ENCODE results near the gene ARFGAP1.
"Not testable (repeated sequence)": the region's sequence is repeated elsewhere in the genome, so short reads cannot be mapped to it uniquely, and the experiment has no call there.

ARFGAP1 gene

DNA sequence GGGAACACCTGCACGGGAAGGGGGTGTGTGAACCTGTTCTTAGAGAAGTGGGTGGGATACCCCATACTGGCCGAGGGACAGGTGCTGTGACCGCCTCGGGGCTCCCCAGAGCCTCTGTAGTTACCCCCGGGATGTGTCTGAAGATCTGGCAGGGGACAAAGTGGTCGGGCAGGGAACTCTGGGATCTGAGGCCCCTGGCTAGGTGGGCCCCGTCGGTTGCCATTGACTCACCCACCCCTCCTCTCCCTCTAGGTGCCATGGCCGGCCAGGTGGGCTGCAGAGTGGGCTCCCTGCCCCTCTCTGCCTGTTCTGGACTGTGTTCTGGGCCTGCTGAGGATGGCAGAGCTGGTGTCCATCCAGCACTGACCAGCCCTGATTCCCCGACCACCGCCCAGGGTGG is 32.6 kb upstream of the ARFGAP1 start:
- DNase-seq (ENCODE audit: low spot score) = no peak

DNA sequence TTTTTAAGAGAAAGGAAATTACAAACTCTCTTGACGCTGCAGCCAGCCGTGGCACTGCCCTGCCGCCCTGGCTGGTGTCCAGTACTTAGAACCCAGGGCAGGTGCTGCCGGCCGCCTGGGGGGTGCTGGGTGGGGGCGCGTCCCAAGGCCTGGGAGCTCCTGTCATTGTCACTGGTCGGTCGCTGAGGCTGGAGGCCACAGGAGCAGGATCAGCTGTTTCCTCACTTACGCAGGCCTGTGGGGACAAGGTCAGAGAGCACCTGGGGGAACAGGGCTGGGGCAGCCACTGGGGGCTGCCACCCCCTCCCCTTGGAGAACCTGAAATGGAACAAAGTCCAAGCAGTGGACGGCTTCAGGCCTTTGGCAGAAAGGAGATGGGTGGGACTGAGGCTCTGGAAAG is 31.3 kb upstream of the ARFGAP1 start:
- DNase-seq (ENCODE audit: low spot score) = no peak

DNA sequence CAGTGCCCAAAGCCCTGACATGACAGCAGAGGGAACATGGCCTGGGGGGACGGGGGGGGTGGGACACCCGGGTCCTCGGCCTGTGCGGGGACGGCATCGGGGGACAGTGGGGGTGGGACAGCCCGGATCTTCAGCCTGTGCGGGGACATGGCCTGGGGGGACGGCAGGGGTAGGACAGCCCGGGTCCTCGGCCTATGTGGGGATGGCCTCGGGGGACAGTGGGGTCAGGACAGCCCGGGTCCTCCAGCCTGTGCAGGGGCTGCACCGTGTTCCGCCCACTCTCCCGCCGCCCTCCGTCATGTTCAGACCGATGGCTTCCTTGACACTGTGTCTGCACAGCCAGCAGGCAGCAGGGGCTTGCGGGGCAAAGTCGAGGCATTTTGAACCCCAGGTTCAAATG is 29.9 kb upstream of the ARFGAP1 start:
- DNase-seq (ENCODE audit: low spot score) = no peak

DNA sequence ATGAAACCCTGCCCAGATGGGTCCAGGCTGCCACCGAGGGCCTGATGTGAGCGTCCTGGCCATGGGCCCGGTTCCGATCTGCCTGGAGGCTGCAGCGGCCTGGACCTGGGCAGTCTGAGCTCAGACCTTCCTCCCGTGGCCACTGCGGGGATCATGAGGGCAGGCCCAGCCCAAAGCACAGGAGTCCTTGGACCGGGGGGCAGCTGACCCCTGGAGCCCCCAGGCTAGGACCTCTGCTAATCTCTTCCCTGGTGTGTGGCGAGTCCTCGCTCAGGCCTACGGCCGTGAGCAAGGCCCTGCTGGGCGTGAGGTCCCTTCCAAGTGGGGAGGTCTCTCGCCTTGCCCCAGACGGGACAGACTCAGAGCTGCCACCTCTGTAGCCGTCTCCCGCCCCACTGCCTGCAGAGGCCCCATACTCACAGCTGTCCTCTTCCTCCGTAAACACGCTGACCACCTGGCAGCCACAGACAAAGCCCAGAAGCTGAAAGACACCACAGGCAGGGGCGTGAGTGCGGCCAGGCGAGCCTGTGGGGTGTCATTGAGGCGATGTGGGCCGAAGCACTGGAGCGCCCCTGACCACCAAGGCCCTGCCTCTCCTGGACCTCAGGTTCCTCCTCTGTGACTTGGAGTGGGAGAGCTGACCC is 28.9 kb upstream of the ARFGAP1 start:
- DNase-seq (ENCODE audit: low spot score) = no peak

DNA sequence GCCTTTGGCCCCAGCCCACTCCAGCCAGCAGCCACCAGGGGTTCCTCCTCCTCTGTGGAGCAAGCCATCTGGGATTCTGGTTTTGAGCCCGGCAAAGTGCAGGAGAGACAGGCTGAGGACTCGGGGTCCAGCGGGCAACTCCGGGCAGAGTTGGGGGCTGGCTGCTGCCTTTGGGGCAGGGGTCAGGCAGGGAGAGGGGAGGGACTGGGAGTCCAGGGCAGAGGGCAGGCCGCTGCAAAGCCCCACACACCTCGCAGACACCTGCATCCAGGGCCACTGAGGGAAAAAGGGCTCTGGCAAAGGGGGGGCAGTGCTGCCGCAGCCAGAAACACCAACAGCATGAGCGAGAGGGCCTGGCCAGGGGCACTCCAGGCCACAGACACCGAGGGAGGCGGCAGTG is 28.1 kb upstream of the ARFGAP1 start:
- no peak for DNase-seq (ENCODE audit: low spot score)

DNA sequence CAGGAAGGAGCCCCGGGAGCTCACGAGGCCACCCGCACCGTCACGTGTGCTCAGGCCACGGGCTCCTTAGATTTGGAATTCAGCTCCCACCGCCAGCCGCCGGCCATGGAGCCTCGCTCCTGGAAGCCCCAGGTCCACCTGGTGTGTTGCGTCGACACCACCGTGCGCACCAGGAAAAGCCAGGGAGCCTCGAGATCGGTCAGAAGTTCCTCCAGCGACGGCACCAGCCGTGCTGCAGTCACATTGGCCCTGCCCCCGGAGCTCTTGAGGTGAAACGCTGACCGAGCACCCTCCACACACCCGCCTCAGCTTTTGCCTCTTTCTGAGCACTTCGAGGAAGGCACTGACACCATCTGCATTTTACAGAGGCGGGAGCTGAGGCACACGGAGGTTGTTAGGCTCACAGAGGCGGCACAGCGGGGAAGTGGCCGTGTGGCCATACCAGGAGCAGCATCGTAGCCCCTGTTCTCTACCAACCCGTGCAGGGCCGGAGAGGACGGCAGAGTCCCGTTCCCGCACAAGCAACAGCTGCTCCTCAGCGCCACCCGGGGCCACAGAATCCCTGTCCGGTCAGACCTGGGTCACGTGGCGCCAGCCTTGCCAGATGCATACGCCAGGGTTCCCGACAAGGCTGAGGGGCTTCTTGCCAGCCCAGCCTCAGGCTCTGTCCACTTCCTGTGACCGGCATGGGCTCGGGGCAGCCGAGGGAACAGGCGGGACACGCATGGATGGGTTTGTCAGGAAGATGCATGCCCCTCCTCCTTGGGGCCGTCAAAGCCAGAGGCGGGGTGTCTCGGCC is 25.9 kb upstream of the ARFGAP1 start:
- DNase-seq (ENCODE audit: low spot score) = no peak

DNA sequence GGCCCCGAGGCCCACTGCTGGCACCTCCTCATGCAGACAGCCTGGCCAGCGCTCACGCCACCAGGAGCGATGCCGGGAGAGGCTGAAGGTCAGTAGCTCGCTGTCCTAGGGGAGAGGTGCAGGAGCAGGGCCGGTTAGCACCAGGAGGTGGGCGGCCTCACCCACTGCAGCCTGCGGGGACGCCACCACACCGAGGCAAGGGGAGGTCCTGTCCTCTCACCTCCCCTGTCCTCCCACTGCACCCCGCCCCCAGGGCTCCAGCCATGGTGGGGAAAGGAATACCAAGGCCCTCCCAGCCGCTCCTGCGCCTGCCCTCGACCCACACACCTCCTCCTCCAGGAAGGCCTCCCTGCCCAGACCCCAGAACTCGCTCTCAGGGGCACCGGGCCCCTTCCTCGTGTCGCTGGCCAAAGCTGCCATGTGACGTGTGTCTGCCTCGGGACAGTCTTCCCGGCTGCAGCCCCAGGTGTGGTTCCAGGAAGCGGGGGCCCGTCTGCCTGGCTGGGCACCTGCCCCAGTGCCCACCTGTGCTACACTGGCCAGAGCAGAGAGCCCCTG is 24.9 kb upstream of the ARFGAP1 start:
- no peak for DNase-seq (ENCODE audit: low spot score)

DNA sequence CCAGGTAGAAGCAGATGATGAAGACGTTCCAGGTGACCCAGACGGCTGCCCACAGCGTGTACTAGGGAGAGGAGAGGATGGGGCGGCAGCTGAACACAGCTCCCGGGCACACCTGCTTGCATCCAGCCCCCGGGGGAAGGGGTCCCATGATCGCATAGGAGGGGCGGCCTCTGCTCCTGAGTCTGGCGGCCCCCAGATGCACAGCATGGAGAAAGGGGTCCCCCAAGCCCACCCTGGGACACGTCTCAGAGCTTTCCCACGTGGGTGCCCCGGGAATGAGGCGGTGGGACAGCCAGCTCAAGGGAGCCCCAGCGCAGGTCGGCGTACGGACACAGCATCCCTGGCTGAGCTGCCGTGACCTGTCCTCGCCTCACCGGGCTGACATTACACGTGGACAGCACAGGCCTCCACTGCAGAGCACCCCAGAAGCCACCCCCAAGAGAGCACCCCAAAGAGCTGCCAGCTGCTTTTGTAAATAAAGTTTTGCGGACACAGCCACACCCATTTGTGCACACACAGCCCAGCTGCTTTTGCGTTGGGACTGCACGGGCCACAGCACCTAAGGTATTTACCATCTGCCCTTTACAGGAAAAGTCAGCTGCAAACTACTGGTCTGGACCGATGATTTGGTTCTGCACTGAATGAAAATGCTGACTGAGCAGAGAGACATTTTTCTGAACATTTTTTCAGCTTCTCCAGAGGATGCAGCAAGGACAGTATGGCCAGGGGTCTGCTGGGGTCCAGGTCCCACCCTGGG is 23.6 kb upstream of the ARFGAP1 start:
- DNase-seq (ENCODE audit: low spot score) = no peak

DNA sequence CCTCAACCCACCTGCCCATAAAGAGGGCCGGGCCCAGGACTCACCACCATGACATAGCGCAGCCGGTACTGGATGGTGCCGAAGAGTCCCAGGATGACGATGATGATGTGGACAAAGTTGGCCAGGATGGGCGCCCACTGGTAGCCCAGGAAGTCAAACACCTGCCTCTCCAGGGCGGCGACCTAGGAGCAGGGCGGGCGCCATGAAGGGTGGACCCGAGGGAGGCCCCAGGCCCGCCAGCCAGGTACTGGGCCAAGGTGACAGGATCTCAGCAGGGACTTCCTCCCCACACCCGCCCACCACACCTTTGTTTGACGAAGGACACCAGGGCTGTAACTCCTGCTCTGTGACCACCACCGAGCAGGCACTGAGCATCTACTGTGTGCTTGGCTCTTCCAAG is 22.7 kb upstream of the ARFGAP1 start:
- no peak for DNase-seq (ENCODE audit: low spot score)

DNA sequence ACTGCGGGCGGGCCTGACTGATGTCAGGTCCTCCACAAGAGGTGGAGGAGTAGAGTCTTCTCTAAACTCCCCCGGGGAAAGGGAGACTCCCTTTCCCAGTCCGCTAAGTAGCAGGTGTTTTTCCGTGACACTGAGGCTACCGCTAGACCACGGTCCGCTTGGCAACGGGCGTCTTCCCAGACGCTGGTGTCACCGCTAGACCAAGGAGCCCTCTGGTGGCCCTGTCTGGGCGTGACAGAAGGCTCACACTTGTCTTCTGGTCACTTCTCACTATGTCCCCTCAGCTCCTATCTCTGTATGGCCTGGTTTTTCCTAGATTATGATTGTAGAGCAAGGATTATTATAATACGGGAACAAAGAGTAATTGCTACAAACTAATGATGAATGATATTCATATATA is 21.3 kb upstream of the ARFGAP1 start:
- DNase-seq (ENCODE audit: low spot score) = not testable (repeated sequence)

DNA sequence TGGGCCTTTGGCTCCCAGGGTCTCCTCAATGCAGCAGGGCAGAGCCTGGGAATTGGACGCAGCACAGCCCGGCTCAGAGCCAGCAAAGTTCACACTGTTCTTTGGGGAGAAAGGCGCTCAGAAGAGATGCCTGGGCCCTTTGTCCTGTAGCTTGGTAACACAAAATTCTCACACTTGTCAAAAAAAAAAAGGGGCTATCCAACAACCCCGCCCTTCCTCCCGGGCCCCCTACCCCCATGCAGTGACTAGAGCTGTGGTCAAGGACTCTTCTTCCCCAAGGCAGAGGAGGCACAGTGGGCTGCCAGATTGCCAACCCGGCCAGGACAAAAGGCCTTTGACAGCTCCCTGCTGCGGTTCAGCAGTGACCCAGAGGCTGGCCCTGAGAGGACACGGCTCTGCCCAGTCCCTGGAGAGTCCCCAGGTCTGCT is 20.3 kb upstream of the ARFGAP1 start:
- no peak for DNase-seq (ENCODE audit: low spot score)

DNA sequence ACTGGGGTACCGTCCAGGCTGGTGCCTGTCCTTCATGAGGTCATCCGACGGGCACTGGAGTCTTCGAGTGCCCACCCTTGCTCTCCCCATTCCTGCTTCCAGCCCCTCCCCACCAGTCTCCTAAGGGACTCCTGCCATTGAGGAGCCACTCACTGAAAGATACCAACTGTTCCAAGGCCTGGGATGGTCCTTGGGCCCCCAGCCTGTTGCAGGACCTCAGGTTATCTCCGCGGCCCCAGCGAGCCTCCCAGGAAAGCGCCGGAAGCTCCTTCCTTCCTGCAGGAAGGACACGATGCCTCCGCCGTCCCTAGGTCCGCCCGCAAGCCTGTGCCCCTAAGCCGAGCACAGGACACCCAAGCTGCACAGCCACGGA is 19.6 kb upstream of the ARFGAP1 start:
- DNase-seq (ENCODE audit: low spot score) = no peak

DNA sequence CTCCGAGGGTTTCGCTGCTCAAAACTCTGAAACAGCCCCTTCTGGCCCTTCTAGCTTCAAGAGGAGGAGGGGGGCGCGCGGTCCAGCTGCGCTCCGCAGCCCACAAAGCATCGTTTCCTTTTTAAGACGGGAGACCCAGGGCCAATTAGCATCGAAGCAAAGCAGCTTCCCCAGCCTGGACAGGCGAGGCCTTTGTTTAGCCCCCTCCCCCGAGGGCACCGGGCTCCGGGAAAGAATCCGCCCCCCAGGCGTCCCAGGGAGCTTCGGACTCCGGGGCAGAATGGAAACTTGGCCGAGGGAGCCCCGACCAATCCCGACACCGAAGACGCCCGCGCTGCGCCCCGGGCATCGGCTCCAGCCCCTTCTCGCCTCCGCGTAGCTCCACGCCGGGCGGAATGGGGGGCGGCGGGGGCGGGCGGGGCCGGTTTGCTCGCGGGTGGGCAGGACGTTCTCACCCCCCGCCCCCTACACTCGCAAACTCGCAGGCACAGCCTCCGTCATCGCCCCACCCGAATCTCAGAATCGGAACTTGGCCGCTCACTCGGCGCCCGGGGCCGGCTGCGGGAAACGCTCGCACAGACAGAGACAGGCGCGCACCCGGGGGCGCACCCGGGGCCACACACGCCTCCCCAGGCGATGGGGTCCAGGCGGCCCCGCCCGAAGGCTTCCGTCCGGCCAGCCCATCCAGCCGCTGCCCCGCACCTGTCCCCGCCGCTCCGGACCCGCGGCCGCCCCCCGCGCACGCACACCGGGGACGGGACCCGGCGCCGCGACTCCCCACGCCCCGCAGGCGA is 19.0 kb upstream of the ARFGAP1 start:
- no peak for DNase-seq (ENCODE audit: low spot score)

DNA sequence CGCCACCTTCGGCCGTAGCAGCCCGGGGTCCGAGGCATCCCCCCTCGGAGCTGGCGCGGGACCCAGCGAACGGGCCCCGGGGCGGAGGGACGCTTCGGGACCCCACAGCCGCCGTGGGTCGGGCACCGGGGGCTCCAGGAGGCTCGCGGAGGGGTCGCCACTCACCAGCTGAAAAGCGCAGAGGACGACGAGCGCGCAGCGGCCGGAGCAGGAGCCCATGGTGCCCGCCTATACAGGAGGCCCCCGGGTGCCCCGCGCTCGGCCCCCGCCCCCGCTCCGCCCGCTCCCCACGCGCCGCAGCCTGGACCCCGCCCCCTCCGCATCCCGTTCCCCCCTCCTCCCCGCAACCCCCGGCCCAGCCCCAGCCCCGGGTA is 18.4 kb upstream of the ARFGAP1 start, which contains the start of gene NKAIN4:
TSS of gene NKAIN4 (minus strand) at position 232 of the 374 bp plus-strand sequence. CDS start at position 219, 13 bp downstream.
- no peak for DNase-seq (ENCODE audit: low spot score)

DNA sequence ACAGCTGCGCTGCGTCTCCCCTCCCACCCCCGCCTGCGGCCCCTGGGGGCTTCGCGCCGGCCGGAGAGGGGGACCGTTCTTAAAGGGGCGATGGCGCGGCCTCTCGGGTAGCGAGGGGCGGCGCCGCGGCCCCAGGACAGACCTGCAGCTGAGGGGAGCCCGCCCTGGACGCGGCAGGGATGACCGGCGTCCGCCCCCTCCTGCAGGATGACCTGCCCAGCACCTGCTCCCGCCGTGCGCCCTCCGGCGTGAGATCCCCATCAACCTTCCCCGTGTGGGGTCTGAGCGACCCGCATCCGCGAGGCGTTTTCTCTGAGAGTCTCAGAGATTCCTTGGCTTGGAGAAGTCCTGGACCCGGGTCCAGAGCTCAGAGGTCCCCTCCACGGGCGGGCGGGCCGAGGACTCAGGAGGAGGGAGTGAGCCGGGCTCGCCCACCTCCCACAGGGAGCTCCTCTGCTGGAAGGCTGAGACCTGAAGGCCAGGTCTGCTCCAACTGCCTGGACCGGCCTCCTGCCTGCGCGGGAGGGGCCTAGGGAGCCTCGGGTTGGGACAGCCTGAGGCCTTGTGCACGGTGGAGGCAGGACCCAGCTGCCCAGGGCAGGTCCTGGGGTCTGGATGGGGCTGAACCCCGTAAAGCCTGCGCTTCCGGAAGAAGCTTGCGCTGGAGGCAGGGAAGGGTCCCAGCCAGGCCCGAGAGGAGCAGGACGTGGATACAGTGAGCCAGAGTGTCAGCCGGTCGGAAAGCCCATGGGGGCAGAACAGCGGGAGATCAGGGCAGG is 17.8 kb upstream of the ARFGAP1 start:
- DNase-seq (ENCODE audit: low spot score) = no peak

DNA sequence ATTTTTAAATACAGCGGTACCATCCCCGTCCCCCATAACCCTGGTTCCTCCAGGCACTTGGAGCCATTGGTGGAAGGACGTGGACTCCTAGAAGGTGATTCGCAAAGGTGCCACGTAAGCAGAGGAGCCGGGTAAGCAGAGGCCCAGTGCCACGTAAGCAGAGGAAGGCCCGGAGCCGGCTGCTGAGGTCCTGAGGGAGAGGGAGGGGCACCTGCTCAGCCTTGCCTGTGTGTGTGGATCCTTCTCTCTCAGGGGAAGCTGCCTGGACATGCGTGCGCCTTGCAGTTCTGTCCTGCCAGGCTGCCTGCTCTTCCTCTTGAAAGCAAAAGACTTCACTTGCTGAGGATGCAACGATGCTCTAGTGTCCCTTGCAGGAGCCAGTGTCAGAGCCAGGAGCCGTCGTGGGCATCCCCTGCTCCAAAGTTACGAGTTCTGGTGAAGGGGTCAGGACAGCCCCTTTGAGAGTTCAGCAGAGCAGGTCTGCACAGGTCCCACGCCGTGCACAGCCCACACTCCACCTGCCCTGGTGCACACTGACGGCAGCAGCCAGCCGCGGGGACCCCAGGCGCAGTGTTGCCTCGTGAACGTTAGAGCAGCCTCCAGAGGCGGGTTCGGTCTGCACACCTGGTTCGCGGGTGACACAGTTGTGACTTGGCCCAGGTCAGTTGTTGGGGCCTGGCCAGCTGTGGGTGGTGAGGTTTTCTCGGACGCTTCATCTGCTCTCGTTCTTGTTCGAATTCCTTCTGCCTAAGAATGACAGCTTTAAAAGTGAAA is 16.5 kb upstream of the ARFGAP1 start:
- DNase-seq (ENCODE audit: low spot score) = no peak

DNA sequence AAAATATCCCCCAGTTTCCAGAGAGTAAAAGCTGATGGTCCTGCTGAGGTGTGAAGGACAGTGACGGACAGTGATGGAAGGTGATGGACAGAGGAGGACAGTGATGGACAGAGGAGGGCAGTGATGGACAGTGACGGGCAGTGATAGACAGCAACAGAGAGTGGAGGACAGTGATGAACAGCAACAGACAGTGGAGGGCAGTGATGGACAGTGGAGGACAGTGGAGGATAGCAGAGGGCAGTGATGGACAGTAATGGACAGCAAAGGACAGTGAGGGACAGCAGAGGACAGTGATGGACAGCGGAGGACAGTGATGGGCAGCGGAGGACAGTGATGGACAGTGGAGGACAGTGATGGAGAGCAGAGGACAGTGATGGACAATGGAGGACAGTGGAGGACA is 15.7 kb upstream of the ARFGAP1 start:
- DNase-seq (ENCODE audit: low spot score) = no peak

DNA sequence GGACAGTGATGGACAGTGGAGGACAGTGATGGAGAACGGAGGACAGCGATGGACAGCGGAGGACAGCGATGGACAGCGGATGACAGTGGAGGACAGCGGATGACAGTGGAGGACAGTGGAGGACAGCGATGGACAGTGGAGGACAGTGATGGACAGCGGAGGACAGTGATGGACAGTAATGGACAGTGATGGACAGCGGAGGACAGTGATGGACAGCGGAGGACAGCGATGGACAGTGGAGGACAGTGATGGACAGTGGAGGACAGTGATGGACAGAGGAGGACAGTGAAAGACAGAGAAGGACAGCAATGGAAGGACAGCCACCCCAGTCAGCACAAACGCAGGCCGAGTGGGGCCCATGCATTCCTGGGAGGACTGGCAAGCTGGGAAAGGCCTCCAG is 15.0 kb upstream of the ARFGAP1 start:
- DNase-seq (ENCODE audit: low spot score) = no peak

DNA sequence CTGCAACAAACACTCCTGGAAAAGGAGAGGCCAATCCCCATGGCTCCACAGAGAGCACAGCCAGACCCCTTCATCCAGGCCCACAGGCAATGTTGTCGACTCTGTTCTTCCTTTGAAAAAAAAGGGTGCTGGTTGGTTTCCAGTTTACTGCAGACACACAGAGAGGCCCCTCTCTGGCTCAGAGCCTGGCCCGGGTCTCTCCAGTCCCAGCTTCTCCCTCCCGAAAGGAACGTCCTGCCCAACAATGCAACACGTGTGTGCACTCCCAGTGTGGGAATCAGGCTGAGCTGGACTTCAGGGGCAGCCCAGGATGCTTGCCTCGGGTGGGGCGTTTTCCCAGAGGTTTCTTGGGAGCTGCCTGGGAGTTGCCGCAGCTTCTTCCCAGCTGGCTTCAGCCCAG is 13.8 kb upstream of the ARFGAP1 start:
- DNase-seq (ENCODE audit: low spot score) = no peak

DNA sequence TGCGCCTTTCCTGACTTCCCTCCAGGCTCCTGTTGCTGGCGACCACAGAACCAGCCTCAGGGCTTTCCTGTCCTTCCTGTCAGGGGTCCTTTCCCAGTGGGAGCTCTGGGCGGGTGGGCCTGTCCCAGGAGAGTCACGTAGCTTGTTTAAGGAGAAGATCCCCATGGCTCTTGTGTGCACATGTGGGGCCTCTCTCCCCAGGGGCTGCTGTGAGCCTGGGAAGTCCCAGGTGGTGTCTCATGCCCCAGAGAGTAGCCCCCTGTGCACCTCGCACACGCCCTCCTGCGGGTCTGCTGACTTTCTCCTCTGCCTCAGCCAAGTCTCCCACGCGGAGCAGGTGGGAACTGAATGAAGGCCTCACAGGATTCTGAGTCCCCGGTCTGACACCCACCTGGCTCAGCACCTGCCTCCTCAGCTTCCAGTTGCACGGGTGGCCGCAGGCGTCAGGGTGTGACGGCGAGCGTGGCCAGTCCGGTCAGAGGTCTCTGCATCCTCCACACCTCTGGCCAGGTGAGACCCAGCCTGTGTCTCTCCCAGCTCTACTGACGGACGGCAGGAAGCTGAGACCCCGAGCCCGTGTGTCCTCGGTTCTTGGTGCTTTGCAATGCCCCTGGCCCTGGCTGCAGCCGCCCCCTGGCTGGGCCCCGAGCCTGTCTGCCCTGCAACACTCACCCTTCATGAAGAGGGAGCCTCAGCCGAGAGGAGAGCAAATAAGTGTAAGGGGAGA is 12.7 kb upstream of the ARFGAP1 start:
- no peak for DNase-seq (ENCODE audit: low spot score)

Measured in hepatic stellate cell (primary cell).